ENCODE results near the gene ZRANB3. TPM values are rescaled to one million over a fixed set of nuclear protein-coding genes. Genes with fewer than 3 reads are reported as not detected.

ZRANB3 gene
- total RNA-seq, 1 experiment from 2014 or later = 15.9 TPM

- DNase-seq (ENCODE audit: low spot score) = no peak
- H3K36me3 Mint-ChIP-seq = peaks cover 30% of the 10 kb centered on the region
- no peaks in the 10 kb centered on the region; the same call in 1 of the 2 replicates for H3K27me3 Mint-ChIP-seq (ENCODE audit: low read depth)
- H3K4me3 Mint-ChIP-seq = no peak overlapping the region
- no peak for ATAC-seq
- H3K9me3 Mint-ChIP-seq = peaks cover 36% of the 10 kb centered on the region
- ChIA-PET CTCF (no interaction called here), POLR2A (no interaction called here)
- TF ChIP-seq AFF4 (CRISPR knock-in tag; IDR thresholded peaks at IDR 0.05; ENCODE audit: borderline replicate concordance) (no peak), ZBTB43 (CRISPR knock-in tag; IDR thresholded peaks at IDR 0.05) (no peak), FOXK1 (CRISPR knock-in tag; IDR thresholded peaks at IDR 0.05) (no peak), SMAD4 (CRISPR knock-in tag; IDR thresholded peaks at IDR 0.05) (no peak), JAZF1 (CRISPR knock-in tag; IDR thresholded peaks at IDR 0.05) (no peak), E2F4 (CRISPR knock-in tag; IDR thresholded peaks at IDR 0.05; ENCODE audit: borderline replicate concordance, low read depth) (no peak), ERG (CRISPR knock-in tag; IDR thresholded peaks at IDR 0.05) (no peak), SMAD3 (CRISPR knock-in tag; IDR thresholded peaks at IDR 0.05; ENCODE audit: borderline replicate concordance) (no peak), SOX15 (CRISPR knock-in tag; IDR thresholded peaks at IDR 0.05) (no peak), JUN (CRISPR knock-in tag; IDR thresholded peaks at IDR 0.05) (no peak), E2F1 (CRISPR knock-in tag; IDR thresholded peaks at IDR 0.05) (no peak), ZNF138 (CRISPR knock-in tag; conservative IDR thresholded peaks at IDR 0.05) (no peak), PRRX2 (CRISPR knock-in tag; IDR thresholded peaks at IDR 0.05) (no peak), ZNF219 (CRISPR knock-in tag; IDR thresholded peaks at IDR 0.05; ENCODE audit: borderline replicate concordance) (no peak), ZNF263 (CRISPR knock-in tag; IDR thresholded peaks at IDR 0.05; ENCODE audit: low read depth) (no peak), TEAD4 (CRISPR knock-in tag; IDR thresholded peaks at IDR 0.05) (no peak)
- TF ChIP-seq, protein P1, sequence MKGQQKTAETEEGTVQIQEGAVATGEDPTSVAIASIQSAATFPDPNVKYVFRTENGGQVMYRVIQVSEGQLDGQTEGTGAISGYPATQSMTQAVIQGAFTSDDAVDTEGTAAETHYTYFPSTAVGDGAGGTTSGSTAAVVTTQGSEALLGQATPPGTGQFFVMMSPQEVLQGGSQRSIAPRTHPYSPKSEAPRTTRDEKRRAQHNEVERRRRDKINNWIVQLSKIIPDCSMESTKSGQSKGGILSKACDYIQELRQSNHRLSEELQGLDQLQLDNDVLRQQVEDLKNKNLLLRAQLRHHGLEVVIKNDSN (CRISPR knock-in tag; IDR thresholded peaks at IDR 0.05) = no peak
- TF ChIP-seq, protein P2, sequence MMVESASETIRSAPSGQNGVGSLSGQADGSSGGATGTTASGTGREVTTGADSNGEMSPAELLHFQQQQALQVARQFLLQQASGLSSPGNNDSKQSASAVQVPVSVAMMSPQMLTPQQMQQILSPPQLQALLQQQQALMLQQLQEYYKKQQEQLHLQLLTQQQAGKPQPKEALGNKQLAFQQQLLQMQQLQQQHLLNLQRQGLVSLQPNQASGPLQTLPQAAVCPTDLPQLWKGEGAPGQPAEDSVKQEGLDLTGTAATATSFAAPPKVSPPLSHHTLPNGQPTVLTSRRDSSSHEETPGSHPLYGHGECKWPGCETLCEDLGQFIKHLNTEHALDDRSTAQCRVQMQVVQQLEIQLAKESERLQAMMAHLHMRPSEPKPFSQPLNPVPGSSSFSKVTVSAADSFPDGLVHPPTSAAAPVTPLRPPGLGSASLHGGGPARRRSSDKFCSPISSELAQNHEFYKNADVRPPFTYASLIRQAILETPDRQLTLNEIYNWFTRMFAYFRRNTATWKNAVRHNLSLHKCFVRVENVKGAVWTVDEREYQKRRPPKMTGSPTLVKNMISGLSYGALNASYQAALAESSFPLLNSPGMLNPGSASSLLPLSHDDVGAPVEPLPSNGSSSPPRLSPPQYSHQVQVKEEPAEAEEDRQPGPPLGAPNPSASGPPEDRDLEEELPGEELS (CRISPR knock-in tag; IDR thresholded peaks at IDR 0.05) = no peak
- TF ChIP-seq, protein P3, sequence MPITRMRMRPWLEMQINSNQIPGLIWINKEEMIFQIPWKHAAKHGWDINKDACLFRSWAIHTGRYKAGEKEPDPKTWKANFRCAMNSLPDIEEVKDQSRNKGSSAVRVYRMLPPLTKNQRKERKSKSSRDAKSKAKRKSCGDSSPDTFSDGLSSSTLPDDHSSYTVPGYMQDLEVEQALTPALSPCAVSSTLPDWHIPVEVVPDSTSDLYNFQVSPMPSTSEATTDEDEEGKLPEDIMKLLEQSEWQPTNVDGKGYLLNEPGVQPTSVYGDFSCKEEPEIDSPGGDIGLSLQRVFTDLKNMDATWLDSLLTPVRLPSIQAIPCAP (CRISPR knock-in tag; IDR thresholded peaks at IDR 0.05) = no peak
- H3K4me1 Mint-ChIP-seq = peaks cover 8% of the 10 kb centered on the region
- no peak overlapping the region for H3K27ac Mint-ChIP-seq
Measured at GRCh38 chr2:135248611-135249010, 282.4 kb downstream of the ZRANB3 start.
